Hepatocyte (in vitro differentiated cells): ENCODE results near the gene FAHD2B.
"Not testable (repeated sequence)": the region's sequence is repeated elsewhere in the genome, so short reads cannot be mapped to it uniquely, and the experiment has no call there.

Experiments used
- CTCF ChIP-seq: fragments of 200-600 bp; sonication (generic); IDR thresholded peaks from 2 replicates; pipeline ENCODE4 v1.5.1; 2016; ENCODE audit warnings: antibody characterized with exemption, mild to moderate bottlenecking; ENCODE audit not compliant: poor library complexity
- EZH2phosphoT487 ChIP-seq: fragments of 200-600 bp; sonication (generic); IDR thresholded peaks from one replicate; pipeline ENCODE4 v1.6.1; 2018; ENCODE audit warnings: antibody characterized with exemption, mild to moderate bottlenecking, low read depth, moderate library complexity; ENCODE audit not compliant: unreplicated experiment, severe bottlenecking

- not testable (repeated sequence) for TF ChIP-seq CTCF, EZH2phosphoT487
These were observed 9.6 kb downstream of the FAHD2B start for GRCh38 chr2:97085093-97085492.
